HG02623 (cell line): Measurements from ENCODE around the gene CFAP97D1.

Experiments
- ATAC-seq: cut with Tn5 transposase; IDR thresholded peaks from one replicate; pipeline ENCODE4 v1.9.1; 2021; ENCODE audit warnings: moderate library complexity; ENCODE audit not compliant: unreplicated experiment

The CFAP97D1 gene

DNA sequence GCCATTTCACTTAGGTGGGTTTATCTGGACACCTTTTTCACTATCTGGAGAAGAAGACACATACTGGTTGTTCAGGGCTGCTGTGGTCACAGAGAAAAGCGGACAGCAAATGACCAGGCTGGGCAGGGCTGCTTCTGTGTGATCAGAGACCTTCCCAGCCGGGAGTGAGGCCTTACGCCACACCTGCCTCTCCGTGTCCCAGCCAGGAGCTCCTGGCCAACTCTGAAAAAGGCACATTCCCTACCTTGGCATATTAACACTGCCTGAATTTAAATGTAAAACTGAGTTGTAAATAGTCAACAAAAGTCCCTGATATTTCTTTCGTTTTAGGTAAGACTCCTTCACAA is 12.5 kb upstream of the CFAP97D1 start:
- ATAC-seq = no peak

DNA sequence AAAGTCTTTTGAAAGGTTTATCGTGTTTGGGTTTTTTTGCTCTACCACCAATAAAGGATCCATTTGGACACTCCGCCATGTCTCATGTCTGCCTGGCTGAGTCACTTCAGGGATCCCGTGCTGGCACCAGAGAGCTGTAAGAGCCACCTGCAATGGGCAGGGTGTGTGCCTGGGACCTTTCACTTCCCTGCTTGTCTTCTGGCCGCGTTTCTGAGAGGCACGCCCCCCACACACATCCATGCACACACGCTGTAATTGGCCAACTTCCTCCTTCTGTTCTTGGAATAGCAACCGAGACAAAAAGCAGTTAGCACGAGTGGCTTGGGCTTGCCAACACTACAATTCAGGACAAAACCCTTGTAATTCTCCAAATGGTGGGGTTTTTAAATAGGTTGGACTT is 11.9 kb upstream of the CFAP97D1 start:
- ATAC-seq = no peak

DNA sequence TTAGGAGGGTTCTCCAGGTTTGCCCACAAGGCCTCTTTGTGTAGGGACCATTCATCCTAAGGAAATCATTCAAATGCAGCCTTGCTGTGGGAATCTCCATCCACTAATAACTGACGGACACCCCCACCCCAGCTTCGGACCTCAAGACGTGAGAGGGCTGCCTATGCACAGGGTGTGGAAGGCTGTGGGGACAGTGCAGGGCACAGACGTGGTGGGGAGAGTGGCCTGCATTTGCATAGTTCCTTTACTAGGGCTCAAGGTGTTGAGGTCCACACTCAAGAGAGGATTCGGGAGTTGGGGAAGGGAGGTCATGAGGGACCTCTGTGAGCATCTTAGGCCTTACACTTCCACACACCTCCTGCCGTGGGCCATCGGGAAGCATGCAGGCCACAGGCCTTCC is 11.3 kb upstream of the CFAP97D1 start:
- ATAC-seq = no peak

DNA sequence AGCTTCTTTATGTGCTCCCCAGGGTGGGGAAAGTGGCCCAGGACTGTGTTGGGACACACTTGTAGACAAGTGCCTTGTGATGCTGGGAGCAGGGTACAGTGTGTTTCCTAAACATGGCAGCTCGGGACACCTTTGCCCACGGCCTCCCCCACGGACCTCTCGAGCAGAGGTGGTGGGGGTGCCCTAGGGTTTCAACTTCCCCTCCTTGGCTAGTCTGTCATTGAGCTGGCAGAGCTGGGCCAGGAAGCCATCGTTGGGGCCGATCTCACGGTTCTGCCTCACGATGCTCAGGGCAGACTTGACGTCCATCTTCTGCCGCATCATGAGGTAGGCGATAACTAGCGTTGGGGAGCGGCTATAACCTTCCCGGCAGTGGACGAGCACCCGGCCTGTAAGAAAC is 10.8 kb upstream of the CFAP97D1 start:
- no peak for ATAC-seq

DNA sequence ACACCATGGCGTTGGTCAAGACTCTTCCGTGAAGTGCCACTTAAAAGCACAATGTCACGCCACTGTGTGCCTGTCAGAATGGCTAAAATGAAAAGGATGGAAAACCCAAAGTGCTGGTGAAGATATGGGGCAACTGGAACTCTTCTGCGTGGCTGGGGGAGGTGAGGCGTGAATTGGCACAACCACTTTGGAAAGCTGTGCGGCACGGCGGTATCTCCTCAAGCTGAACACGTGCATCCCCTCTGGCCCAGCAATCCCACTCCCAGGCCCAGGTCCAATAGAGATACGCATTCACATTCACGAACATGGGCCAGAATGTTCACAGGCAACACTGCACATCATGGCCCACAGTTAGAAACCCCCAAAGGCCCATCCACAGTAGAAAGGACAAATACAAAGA is 10.4 kb upstream of the CFAP97D1 start:
- no peak for ATAC-seq

DNA sequence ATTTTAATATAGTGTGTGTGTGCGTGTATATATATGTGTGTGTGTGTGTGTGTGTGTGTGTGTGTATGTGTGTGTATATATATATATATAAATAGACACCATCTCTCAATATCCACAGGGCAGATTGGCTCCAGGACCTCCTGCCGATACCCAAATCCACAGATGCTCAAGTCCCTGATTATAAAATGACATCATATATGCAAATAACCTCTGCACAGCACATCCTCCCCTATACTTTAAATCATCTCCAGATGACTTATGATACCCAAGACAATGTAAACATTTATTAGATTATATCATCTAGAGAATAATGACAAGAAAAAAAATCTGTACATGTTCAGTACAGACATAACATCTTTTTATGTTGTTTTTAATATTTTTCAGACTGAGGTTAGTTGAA is 9.3 kb upstream of the CFAP97D1 start:
- ATAC-seq = no peak

DNA sequence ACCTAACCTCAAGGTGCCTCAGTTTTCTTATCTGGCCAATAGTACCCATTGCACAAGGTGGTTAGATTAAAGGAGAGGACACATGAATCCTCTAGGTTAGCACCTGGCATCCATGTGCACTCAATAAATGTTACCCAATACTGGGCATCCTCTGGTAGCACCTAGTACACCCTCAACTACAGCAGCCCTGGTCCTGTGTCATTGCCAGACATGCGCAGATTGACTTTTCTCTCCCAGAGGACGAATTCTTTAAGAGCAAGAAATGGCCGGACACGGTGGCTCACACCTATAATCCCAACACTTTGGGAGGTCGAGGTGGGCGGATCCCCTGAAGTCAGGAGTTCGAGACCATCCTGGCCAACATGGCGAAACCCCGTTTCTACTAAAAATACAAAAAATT is 8.8 kb upstream of the CFAP97D1 start:
- ATAC-seq = no peak

DNA sequence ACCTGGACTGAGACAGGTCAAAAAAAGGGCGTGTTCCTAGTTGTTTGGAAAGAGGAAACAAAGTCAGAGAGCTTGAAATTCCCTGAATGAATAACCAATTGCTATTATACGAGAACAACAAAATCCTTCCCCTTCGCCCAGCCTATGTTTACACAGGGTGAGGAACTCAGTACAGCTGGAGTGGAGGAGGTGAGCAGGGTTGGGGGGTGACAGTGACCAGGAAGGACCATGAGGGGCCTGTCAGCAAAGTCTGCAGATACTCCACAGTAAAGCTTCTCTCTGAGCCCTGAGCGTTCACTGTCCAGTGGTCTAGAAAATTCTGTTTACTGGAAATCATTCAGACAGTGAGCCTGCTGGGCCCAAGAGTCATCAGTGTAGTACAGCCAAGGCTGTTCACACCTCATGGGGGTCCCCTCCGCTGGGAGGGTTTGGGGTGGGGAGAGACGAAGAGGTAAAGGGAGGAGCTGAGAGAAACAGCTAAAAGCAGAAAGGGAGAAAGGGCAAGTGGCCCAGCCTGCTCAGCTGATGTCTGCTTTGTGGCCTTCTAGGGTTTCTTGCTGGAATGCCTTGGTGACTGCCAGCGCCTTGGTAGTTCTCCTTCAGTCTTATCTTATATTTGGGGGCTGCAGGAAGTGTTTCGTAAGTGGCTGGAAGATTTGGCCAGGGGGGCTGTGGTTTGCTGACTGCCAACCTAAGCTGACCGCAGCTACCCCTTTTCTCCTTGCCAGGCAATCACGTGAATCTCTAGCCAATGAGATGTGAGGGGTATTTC is 7.2 kb upstream of the CFAP97D1 start:
- ATAC-seq = no peak

DNA sequence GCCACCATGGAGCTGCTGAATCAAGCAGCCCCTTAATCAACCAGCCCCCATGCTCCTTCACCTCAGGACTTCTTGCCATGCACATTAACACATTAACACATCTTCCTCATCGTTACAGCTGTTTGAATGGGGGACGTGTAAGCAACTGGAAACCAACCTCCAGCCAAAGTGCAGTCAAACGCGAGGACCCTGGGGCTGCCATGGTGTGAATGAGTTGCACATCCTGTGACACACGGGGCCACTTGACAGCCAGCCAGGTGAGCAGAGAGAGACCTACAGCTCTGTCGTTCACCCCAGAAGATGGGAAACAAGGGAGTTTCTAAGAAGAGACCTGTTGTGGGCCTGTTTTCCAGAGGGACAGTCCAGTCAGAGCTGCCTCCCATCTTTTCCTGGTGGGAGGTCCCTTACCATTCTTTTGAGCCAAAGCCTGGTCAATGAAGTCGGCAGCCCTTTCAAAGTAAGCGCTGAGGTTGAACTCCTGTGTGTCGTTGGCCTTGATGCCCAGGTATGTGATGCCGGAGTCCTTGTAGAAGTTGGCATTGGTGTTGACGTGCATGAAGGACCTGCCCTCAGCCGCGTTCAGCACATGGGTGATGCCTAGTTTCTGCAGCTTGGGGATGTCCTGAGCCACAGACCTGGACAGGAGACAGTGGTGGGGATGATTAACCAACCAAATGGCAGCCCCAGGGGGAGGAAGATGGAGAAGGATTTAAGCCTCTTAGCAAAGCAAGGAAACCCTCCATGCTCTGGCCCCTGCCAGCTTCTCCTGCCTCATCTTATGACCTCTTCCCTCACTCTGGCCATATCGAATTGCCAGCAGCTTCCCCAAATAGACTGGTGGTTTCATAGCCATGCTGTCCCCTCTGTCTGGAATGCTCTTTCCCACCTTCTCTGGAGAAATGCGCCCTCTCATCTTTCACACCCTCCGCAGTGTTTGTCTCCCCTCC is 5.7 kb upstream of the CFAP97D1 start:
- no peak for ATAC-seq

DNA sequence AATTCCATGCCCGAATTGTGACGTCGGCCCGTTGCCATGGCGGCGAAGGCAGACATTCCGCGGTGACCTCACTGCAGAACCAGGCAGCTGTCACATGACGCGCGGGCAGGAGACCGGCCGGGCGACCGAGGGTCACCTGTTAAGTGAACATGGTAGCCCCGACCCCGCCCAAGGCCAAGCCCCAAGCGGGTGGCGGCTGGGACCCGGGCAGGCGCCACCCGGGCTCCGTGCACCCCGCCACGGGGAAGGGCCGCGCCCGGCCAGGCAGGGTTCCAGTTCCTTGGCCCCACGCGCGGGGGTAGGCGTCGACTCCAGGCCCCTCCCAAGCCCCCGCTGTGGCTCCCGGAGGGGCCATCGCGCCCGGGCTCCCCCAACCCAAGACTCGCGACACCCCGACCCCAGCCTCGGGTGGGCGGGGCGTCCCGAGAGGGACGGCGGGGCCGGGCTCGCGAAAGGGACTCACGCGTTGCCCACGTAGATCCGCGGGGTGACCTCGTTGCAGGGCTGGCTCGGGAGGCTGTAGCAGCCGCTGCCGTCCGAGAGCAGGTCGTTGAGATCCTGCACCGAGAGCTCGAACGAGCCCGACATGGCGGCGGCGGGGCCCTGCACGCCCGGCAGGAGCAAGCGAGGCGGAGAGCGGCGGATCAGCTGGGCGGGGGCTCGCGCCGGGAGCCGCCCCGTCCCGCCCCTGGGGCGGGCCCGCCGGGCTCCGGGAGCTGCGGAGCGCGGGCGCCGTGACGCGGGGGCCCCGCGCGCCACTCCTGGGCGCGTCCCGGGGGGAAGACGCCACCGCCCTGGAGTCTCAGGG is 1.7 kb upstream of the CFAP97D1 start, which contains the start of gene DUSP3:
TSS of gene DUSP3 (minus strand) at position 641 of the 808 bp plus-strand sequence. CDS start at position 588, 53 bp downstream.
- peak; percentile 81 for ATAC-seq

DNA sequence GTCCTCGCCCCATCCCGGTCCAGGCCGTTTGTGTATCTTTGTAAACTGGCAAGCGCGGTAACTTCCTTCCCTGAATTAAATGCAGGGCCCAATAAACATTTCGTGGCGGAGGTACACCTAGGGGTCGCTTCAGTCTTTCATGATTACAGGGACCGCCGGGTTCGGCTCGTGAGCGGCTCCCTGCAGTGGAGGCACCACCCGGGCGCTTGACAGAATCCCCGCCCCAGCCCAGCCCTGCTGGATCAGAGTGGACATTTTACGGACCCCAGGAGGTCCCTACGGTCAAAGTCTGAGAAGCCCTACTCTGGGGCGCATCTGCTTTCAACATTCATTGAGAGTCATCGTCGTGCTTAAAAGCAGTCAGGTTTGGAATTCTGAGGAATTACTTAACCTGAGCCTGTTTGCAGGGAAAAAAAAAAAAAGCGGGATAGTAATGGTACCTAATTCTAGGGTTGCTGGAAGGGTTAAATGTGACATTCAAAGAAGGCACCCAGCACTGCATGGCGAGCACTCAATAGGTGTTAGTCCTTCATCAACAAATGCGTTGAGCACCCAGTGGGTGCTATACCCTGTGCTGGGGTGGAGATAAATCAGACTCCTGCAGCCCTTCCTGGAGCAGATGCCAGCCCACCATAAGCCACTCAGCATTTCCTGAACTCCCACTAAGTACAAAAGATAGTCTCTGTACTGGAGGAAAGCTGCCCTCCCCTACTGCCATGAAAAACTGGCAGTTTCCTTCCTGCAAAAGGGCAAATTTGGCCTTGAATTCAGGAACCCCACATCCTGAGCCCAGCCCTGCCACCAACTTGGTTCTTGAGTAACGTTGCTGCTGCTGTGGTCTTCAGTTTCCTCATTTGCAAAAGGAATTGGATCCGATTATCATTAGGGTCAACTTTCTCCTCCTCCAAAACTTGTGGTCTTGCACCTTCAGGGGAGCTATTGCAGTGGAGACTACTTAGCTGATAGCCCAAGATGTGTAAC is 800 bp upstream of the CFAP97D1 start:
- no peak for ATAC-seq

DNA sequence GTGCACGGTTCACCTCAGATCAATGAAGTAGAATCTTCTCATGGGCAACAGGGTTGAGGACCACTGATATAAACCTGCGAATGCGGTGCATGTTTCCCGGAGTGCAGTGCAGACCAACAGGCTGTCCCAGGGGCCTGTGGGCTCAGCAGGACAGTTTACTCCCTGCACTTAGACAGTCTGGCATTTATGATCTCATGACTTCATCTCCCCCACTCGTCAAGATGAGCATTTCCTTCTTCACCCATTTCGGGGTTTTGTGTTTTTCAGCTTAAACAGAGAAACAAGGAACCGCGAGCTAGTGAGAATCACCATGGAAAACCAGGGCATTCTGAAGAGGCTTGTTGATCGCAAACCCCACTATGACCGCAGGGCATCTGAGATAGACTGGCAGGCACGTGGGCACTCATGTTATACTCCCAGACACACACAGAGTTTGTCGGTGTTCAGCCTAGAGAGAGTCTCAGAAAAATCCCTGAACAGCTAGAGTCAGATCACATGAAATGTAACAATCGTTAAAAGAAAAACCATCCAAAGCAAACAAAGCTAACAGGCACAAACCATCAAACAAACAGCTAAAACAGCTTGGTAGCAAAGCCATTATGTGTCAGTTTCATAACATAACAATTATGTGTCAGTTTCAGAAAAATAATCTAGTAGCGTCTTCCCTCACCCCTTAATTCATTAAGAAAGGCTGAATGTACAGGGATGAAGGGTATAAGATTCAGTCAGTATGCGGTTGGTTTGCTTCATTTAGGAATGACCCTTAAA is 2.9 kb downstream of the CFAP97D1 start:
- no peak for ATAC-seq

DNA sequence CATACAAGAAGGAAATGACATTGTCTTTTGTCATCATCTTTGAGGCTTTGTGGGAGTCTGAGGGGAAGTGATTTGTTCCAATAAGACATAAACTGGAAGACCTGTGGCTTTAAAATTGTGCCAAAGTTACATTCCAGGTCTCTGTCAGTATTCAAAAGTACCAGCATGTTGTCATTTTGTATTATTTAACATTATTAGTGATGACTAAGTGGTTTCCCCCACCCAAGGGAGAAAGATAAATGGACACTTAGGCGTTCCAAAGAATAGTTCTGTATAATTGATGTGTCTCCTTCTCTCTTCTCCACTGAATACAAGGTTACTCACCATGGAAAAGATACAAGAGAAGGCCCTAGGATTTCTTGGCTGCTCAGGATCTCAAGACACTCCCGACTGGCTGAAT is 3.8 kb downstream of the CFAP97D1 start:
- no peak for ATAC-seq

DNA sequence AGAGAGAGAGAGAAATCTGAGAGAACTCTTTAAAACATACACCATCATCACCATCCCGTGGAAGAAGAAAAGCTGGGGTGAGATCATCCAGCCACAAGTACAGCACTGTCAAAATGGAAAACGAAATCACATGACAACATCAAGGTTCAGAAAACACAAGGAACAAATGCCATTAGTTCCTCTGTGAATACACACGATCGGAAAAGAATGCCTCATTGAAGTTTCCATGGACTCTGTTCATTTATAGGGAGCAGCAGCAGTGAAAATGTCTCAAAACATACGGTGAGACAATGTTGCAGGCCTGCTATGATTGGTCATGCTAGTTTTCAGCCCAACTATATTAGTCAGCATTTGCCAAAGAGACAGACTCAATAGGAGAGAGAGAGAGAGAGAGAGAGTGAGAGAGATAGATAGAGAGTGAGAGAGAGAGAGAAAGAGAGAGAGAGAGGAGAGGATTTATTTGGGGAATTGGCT is 4.4 kb downstream of the CFAP97D1 start:
- ATAC-seq = no peak

DNA sequence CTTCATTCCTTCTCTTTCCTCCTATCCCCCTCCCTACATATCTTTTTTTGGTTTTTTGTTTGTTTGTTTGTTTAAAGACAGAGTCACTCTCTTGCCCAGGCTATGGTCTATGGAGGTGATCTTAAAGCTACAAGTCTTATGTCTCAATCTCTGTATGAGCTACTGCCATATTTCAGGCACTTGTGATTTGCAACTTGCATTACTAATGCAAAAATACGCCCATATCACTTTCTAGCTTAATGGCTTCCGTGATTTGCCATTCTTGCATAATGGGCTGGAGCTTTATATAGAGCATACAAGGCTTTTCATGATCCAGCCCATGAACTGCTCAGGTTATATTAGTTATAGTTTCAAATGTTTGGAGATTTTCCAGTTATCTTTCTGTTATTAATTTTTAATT is 7.5 kb downstream of the CFAP97D1 start:
- no peak for ATAC-seq

DNA sequence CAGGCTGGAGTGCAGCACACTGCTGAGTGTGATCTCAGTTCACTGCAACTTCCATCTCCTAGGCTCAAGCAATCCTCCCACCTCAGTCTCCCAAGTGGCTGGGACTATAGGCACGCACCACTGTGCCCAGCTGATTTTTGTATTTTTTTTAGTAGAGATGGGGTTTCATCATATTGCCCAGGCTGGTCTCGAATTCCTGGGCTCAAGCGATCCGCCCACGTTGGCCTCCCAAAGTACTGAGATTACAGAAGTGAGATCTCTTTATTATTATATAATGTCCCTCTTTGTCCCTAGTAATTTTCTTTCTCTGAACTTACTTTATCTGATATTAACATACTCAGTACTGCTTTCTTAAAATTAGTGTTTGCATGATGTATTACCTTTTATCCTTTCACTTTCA is 8.3 kb downstream of the CFAP97D1 start:
- no peak for ATAC-seq

DNA sequence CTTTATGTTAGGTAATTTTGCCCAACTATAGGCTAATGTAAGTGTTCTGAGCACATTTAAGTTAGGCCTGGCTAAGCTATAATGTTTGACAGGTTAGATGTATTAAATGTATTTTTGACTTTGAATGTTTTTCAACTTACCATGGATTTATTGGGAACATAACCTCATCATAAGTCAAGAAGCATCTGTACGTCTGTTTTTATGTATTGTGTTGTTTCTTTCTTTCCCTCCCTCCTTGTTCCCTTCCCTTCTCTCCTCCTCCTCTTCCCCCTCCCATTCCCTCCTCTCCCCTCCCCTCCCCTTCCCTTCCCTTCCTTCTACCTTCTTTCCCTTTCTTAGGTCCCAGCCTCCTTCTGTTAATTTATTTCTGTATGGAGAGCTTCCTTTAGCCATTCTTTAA is 9.2 kb downstream of the CFAP97D1 start:
- ATAC-seq = no peak

DNA sequence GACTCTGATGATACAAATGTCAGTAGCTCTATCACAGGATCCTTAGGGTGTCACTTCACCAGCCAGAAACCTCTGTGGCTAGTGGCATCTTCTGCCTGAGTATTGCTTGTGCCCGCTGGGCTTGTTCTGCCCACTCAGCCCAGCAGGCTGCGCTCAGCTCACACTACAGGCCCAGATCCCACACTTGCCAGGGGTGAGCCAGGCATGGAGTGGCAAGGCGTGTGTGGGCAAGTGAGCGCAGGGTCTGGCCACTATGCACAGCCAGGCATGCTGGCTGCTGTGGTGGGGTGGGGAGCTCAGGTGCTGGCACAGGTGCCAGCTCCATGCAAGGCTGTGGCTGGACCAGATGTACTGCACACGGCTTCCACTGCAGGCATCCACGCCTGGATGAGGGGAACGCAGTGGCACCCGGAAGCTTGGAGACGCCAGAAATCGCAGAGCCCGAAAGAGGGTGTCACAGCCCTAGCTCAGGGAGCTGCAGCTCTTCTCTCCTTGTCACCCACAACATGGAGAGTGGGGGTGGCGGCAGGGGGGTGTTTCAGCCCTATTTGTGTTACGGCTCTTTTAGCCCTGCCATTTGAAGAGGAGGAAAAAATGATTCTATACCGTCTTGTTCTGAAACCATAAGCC is 10.2 kb downstream of the CFAP97D1 start:
- ATAC-seq = no peak

DNA sequence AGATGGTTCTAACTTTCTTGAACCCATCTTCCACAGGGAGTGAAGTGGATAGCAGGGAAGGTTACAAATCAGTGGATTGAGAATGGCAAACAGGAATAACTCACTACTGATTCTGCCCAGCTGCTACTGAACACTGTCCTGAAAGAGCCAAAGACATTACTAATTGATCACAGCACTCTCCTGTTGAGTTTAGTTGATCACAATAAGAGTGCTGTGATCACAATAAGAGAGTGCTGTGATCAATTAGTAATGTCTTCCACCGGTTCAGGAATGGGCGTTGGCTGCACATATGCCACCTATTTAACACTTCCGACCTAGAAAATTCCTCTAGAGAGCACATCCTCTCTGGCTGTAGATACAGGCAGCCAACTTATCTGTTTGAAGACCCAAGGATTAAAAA is 11.4 kb downstream of the CFAP97D1 start:
- no peak for ATAC-seq
